ENCODE results near the gene LEF1.

The LEF1 gene

GRCh38 chr4:108003982-108004515 is 164.7 kb downstream of the LEF1 start:
- Histone ChIP-seq H3K4me1 (peaks cover 0 to 94% (median 26%) of the 10 kb centered on the region in 4 donors), H3K36me3 (peaks cover 0 to 3% (median 0%) of the 10 kb centered on the region in 3 donors), H3K9me3 (no peaks in the 10 kb centered on the region), H3K27me3 (no peaks in the 10 kb centered on the region), H3K4me3 (no peak overlapping the region), H3K27ac (peak overlapping the region; percentile 24 to 44)
- intact Hi-C loops (cut with DNase I; ENCODE audit: low total_unique reads): no loop called here
- DNase-seq: no peak
- TF ChIP-seq CTCF (IDR thresholded peaks at IDR 0.05): no peak

GRCh38 chr4:108001540-108002135 is 167.1 kb downstream of the LEF1 start:
- H3K4me1 ChIP-seq: peaks cover 0 to 97% (median 44%) of the 10 kb centered on the region in 4 donors
- no peaks in the 10 kb centered on the region for H3K27me3 ChIP-seq
- no peak overlapping the region for H3K4me3 ChIP-seq
- peak overlapping the region; percentile 12 to 22 for H3K27ac ChIP-seq
- H3K36me3 ChIP-seq: peaks cover 0 to 3% (median 0%) of the 10 kb centered on the region in 3 donors
- no peaks in the 10 kb centered on the region for H3K9me3 ChIP-seq
- no peak for TF ChIP-seq CTCF (IDR thresholded peaks at IDR 0.05)
- DNase-seq: no peak
- intact Hi-C loops (cut with DNase I; ENCODE audit: low total_unique reads): no loop called here

GRCh38 chr4:107999932-108000539 is 168.7 kb downstream of the LEF1 start:
- H3K4me1 ChIP-seq: peaks cover 0 to 97% (median 45%) of the 10 kb centered on the region in 4 donors
- DNase-seq: no peak
- H3K9me3 ChIP-seq: no peaks in the 10 kb centered on the region
- peaks cover 0 to 3% (median 0%) of the 10 kb centered on the region in 3 donors for H3K36me3 ChIP-seq
- intact Hi-C loops (cut with DNase I; ENCODE audit: low total_unique reads): no loop called here
- H3K4me3 ChIP-seq: no peak overlapping the region
- no peaks in the 10 kb centered on the region for H3K27me3 ChIP-seq
- H3K27ac ChIP-seq: peak overlapping the region; percentile 79 to 96
- no peak for TF ChIP-seq CTCF (IDR thresholded peaks at IDR 0.05)

- no peak for TF ChIP-seq CTCF (IDR thresholded peaks at IDR 0.05)
- intact Hi-C loops (cut with DNase I; ENCODE audit: low total_unique reads): no loop called here
- H3K9me3 ChIP-seq: no peaks in the 10 kb centered on the region
- peak overlapping the region; percentile 79 to 96 for H3K27ac ChIP-seq
- H3K4me3 ChIP-seq: no peak overlapping the region
- peaks cover 0 to 3% (median 0%) of the 10 kb centered on the region in 3 donors for H3K36me3 ChIP-seq
- H3K27me3 ChIP-seq: no peaks in the 10 kb centered on the region
- DNase-seq: no peak
- peaks cover 0 to 98% (median 51%) of the 10 kb centered on the region in 4 donors for H3K4me1 ChIP-seq
Measured at GRCh38 chr4:107997794-107998193, 170.9 kb downstream of the LEF1 start.
